ENCODE data around the gene GNAO1. TPM values are rescaled to one million over a fixed set of nuclear protein-coding genes. Genes with fewer than 3 reads are reported as not detected.

GNAO1 gene
- polyA plus RNA-seq, 3 donors: not detected

GRCh38 chr16:56204816-56205215 is 13.5 kb downstream of the GNAO1 start:
- Mint-ChIP-seq H3K36me3 (no peaks in the 10 kb centered on the region), H3K4me1 (no peaks in the 10 kb centered on the region), H3K27me3 (ENCODE audit: low read depth in 3 of 3) (peaks cover 0 to 8% (median 8%) of the 10 kb centered on the region in 3 donors), H3K9me3 (no peaks in the 10 kb centered on the region), H3K4me3 (no peak overlapping the region), H3K27ac (no peak overlapping the region)
- TF ChIP-seq, protein P1, sequence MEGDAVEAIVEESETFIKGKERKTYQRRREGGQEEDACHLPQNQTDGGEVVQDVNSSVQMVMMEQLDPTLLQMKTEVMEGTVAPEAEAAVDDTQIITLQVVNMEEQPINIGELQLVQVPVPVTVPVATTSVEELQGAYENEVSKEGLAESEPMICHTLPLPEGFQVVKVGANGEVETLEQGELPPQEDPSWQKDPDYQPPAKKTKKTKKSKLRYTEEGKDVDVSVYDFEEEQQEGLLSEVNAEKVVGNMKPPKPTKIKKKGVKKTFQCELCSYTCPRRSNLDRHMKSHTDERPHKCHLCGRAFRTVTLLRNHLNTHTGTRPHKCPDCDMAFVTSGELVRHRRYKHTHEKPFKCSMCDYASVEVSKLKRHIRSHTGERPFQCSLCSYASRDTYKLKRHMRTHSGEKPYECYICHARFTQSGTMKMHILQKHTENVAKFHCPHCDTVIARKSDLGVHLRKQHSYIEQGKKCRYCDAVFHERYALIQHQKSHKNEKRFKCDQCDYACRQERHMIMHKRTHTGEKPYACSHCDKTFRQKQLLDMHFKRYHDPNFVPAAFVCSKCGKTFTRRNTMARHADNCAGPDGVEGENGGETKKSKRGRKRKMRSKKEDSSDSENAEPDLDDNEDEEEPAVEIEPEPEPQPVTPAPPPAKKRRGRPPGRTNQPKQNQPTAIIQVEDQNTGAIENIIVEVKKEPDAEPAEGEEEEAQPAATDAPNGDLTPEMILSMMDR (IDR thresholded peaks at IDR 0.05): no peak
- Histone ChIP-seq H3K27me3 (ENCODE audit: control insufficient read depth in 2 of 2, insufficient read depth in 2 of 2, low read length in 2 of 2) (peaks cover 0 to 2% of the 10 kb centered on the region in 2 donors), H3K4me2 (replicated peaks; ENCODE audit: extremely low read depth, low read length, poor library complexity, severe bottlenecking) (no peak overlapping the region), H4K20me1 (ENCODE audit: insufficient read depth, low read length) (no peaks in the 10 kb centered on the region), H3K79me2 (ENCODE audit: insufficient read depth, low read length) (no peaks in the 10 kb centered on the region), H3K36me3 (replicated peaks in 1 of 2; ENCODE audit: control insufficient read depth in 1 of 2, insufficient read depth in 2 of 2, low read length in 2 of 2) (no peaks in the 10 kb centered on the region), H3K4me3 (replicated peaks in 1 of 3; ENCODE audit: low read depth in 2 of 3, low read length in 3 of 3) (no peak overlapping the region), H3K4me1 (ENCODE audit: control insufficient read depth in 1 of 2, insufficient read depth in 2 of 2, low read length in 2 of 2) (peaks cover 4 to 15% of the 10 kb centered on the region in 2 donors), H2AFZ (ENCODE audit: insufficient read depth, low read depth, low read length, poor library complexity, severe bottlenecking) (no peak overlapping the region), H3K9me3 (replicated peaks in 1 of 2; ENCODE audit: control insufficient read depth in 1 of 2, insufficient read depth in 1 of 2, low read length in 2 of 2) (no peaks in the 10 kb centered on the region), H3K9ac (ENCODE audit: insufficient read depth, low read length, poor library complexity, severe bottlenecking) (no peak overlapping the region), H3K27ac (ENCODE audit: low read depth in 1 of 2, low read length in 2 of 2) (no peak overlapping the region)
- intact Hi-C loops (cut with micrococcal nuclease): no loop called here
- no peak for DNase-seq
- WGBS (ENCODE audit: insufficient coverage): 70% methylated on average over 2 of the region's 4 CpGs

DNA sequence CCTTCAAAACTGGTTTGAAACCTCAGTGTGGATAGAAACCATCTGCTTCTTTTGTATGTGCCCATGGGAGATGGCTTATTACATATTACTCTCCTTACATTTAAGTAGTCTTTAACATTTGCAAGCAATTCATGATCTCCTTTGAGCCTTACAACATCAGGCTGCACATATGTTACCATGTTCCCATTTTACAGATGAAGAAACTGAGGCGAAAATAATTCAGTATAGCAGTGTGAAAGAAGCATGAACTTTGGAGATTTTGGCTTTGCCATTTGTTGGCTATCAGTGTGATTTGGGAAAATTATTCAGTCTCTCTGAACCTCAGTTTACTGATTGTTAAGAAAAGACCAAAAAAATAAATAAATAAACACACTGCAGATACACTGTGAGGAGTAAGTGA is 15.7 kb downstream of the GNAO1 start:
- Mint-ChIP-seq H3K4me1 (peaks cover 10% of the 10 kb centered on the region), H3K4me3 (no peak overlapping the region), H3K9me3 (no peaks in the 10 kb centered on the region), H3K27me3 (ENCODE audit: low read depth in 3 of 3) (peaks cover 3 to 10% (median 8%) of the 10 kb centered on the region in 3 donors), H3K27ac (no peak overlapping the region), H3K36me3 (no peaks in the 10 kb centered on the region)
- H3K4me1 ChIP-seq (ENCODE audit: control insufficient read depth in 1 of 2, insufficient read depth in 2 of 2, low read length in 2 of 2): peaks cover 13 to 22% of the 10 kb centered on the region in 2 donors
- TF ChIP-seq, protein P1 (IDR thresholded peaks at IDR 0.05): no peak
- no peak for DNase-seq
- H2AFZ ChIP-seq (ENCODE audit: insufficient read depth, low read depth, low read length, poor library complexity, severe bottlenecking): no peak overlapping the region
- H3K27me3 ChIP-seq (ENCODE audit: control insufficient read depth in 2 of 2, insufficient read depth in 2 of 2, low read length in 2 of 2): no peaks in the 10 kb centered on the region
- H3K4me2 ChIP-seq (replicated peaks; ENCODE audit: extremely low read depth, low read length, poor library complexity, severe bottlenecking): no peak overlapping the region
- H3K79me2 ChIP-seq (ENCODE audit: insufficient read depth, low read length): no peaks in the 10 kb centered on the region
- no CpG with 5 or more reads among the region's 1 CpG for WGBS (ENCODE audit: insufficient coverage)
- H3K36me3 ChIP-seq (replicated peaks in 1 of 2; ENCODE audit: control insufficient read depth in 1 of 2, insufficient read depth in 2 of 2, low read length in 2 of 2): no peaks in the 10 kb centered on the region
- H3K9me3 ChIP-seq (replicated peaks in 1 of 2; ENCODE audit: control insufficient read depth in 1 of 2, insufficient read depth in 1 of 2, low read length in 2 of 2): no peaks in the 10 kb centered on the region
- intact Hi-C loops (cut with micrococcal nuclease): no loop called here
- H3K27ac ChIP-seq (ENCODE audit: low read depth in 1 of 2, low read length in 2 of 2): no peak overlapping the region
- H4K20me1 ChIP-seq (ENCODE audit: insufficient read depth, low read length): no peaks in the 10 kb centered on the region
- no peak overlapping the region for H3K9ac ChIP-seq (ENCODE audit: insufficient read depth, low read length, poor library complexity, severe bottlenecking)
- no peak overlapping the region for H3K4me3 ChIP-seq (replicated peaks in 1 of 3; ENCODE audit: low read depth in 2 of 3, low read length in 3 of 3)

Data from CD14-positive monocyte (primary cell).